H9 (cell line): ENCODE data around the gene KANSL1L. TPM values are rescaled to one million over a fixed set of nuclear protein-coding genes. Genes with fewer than 3 reads are reported as not detected.

ENCODE experiments used
- DNase-seq: peaks from one replicate; pipeline ENCODE4 v3.0.0-alpha.2; 2017
- H2AFZ ChIP-seq: one replicate; pipeline ENCODE4 v1.6.1; 2013; ENCODE audit warnings: mild to moderate bottlenecking, low read length, control low read depth, moderate library complexity
- H2AK5ac ChIP-seq: 2 replicates; pipeline ENCODE4 v1.6.1; 2013; ENCODE audit warnings: low read length, control low read depth, mixed read lengths; ENCODE audit not compliant: insufficient read length
- H2BK120ac ChIP-seq: one replicate; pipeline ENCODE4 v1.6.1; 2013; ENCODE audit warnings: low read depth, mild to moderate bottlenecking, low read length, control low read depth, inconsistent platforms; ENCODE audit not compliant: poor library complexity, severe bottlenecking
- H2BK12ac ChIP-seq: 2 replicates; pipeline ENCODE4 v1.6.1; 2013; ENCODE audit warnings: low read length, control low read depth, mixed read lengths, low read depth; ENCODE audit not compliant: insufficient read length
- H2BK15ac ChIP-seq: 2 replicates; pipeline ENCODE4 v1.6.1; 2013; ENCODE audit warnings: low read depth, low read length, control low read depth
- H2BK20ac ChIP-seq: one replicate; pipeline ENCODE4 v1.6.1; 2013; ENCODE audit warnings: low read depth, mild to moderate bottlenecking, low read length, control low read depth, inconsistent platforms; ENCODE audit not compliant: poor library complexity, severe bottlenecking
- H2BK5ac ChIP-seq: 2 replicates; pipeline ENCODE4 v1.6.1; 2013; ENCODE audit warnings: low read length, control low read depth, mixed read lengths; ENCODE audit not compliant: insufficient read length
- H3K14ac ChIP-seq: 2 replicates; pipeline ENCODE4 v1.6.1; 2013; ENCODE audit warnings: low read length, control low read depth; ENCODE audit not compliant: insufficient read depth
- H3K18ac ChIP-seq: 2 replicates; pipeline ENCODE4 v1.6.1; 2013; ENCODE audit warnings: low read depth, mild to moderate bottlenecking, mixed read lengths, low read length, control low read depth; ENCODE audit not compliant: insufficient read length
- H3K23ac ChIP-seq: 2 replicates; pipeline ENCODE4 v1.6.1; 2013; ENCODE audit warnings: low read length, control low read depth, mixed read lengths, low read depth; ENCODE audit not compliant: insufficient read length
- H3K23me2 ChIP-seq: 2 replicates; pipeline ENCODE4 v1.6.1; 2013; ENCODE audit warnings: low read depth, mild to moderate bottlenecking, mixed read lengths, low read length, control low read depth; ENCODE audit not compliant: insufficient read length, poor library complexity, severe bottlenecking
- H3K27ac ChIP-seq: 2 replicates; pipeline ENCODE4 v1.5.1; 2013; ENCODE audit warnings: low read length, control low read depth, mixed read lengths, low read depth; ENCODE audit not compliant: insufficient read length
- H3K27me3 ChIP-seq: 2 replicates; pipeline ENCODE4 v1.6.1; 2013; ENCODE audit warnings: low read length, control low read depth, inconsistent platforms; ENCODE audit not compliant: insufficient read depth
- H3K4ac ChIP-seq: 2 replicates; pipeline ENCODE4 v1.6.1; 2013; ENCODE audit warnings: low read depth, mild to moderate bottlenecking, control low read depth, inconsistent platforms, low read length, moderate library complexity
- H3K4me1 ChIP-seq: 2 replicates; pipeline ENCODE4 v1.6.1; 2013; ENCODE audit warnings: low read length, control low read depth, inconsistent platforms; ENCODE audit not compliant: insufficient read depth
- H3K4me2 ChIP-seq: 2 replicates; pipeline ENCODE4 v1.6.1; 2013; ENCODE audit warnings: low read length, control low read depth, mixed read lengths; ENCODE audit not compliant: insufficient read length, insufficient read depth
- H3K56ac ChIP-seq: 2 replicates; pipeline ENCODE4 v1.6.1; 2013; ENCODE audit warnings: low read depth, mild to moderate bottlenecking, mixed read lengths, low read length, control low read depth; ENCODE audit not compliant: insufficient read length
- H3K79me1 ChIP-seq: 2 replicates; pipeline ENCODE4 v1.6.1; 2013; ENCODE audit warnings: low read depth, mild to moderate bottlenecking, moderate library complexity, low read length, control low read depth, inconsistent platforms; ENCODE audit not compliant: insufficient read depth, poor library complexity, severe bottlenecking
- H3K79me2 ChIP-seq: 2 replicates; pipeline ENCODE4 v1.6.1; 2013; ENCODE audit warnings: low read length, control low read depth, inconsistent platforms; ENCODE audit not compliant: insufficient read depth
- H3K9ac ChIP-seq: 2 replicates; pipeline ENCODE4 v1.6.1; 2013; ENCODE audit warnings: low read length, control low read depth, mixed read lengths; ENCODE audit not compliant: insufficient read length; ENCODE audit errors: extremely low read depth
- H3K9me3 ChIP-seq: one replicate; pipeline ENCODE4 v1.6.1; 2013; ENCODE audit warnings: low read depth, low read length, inconsistent platforms; ENCODE audit not compliant: control insufficient read depth
- H3T11ph ChIP-seq: one replicate; pipeline ENCODE4 v1.6.1; 2013; ENCODE audit warnings: mild to moderate bottlenecking, low read length, control low read depth, inconsistent platforms
- H4K20me1 ChIP-seq: one replicate; pipeline ENCODE4 v1.6.1; 2013; ENCODE audit not compliant: control insufficient read depth, insufficient read length, insufficient read depth
- H4K5ac ChIP-seq: 2 replicates; pipeline ENCODE4 v1.6.1; 2013; ENCODE audit warnings: low read depth, mild to moderate bottlenecking, mixed read lengths, low read length, control low read depth; ENCODE audit not compliant: insufficient read length
- H4K8ac ChIP-seq: replicated peaks from 2 replicates; pipeline ENCODE4 v1.6.1; 2013; ENCODE audit warnings: low read length, control low read depth, mixed read lengths, low read depth; ENCODE audit not compliant: insufficient read length
- H4K91ac ChIP-seq: 2 replicates; pipeline ENCODE4 v1.6.1; 2013; ENCODE audit warnings: low read depth, mild to moderate bottlenecking, moderate library complexity, mixed read lengths, low read length, control low read depth; ENCODE audit not compliant: insufficient read length
- H3K27ac Mint-ChIP-seq, 3 experiments: 2 replicates in 2 of 3; 3 replicates in 1 of 3; pipeline ENCODE4 v1.8.0; 2020 to 2021; ENCODE audit warnings: mixed read lengths in 3 of 3, mild to moderate bottlenecking in 1 of 3, moderate library complexity in 1 of 3
- H3K27me3 Mint-ChIP-seq: 2 replicates; pipeline ENCODE4 v1.8.0; 2021; ENCODE audit warnings: low read depth, mild to moderate bottlenecking, moderate library complexity, mixed read lengths
- H3K36me3 Mint-ChIP-seq, 3 experiments: 2 replicates in 2 of 3; 3 replicates in 1 of 3; pipeline ENCODE4 v1.8.0; 2020 to 2021; ENCODE audit warnings: low read depth in 3 of 3, mixed read lengths in 3 of 3; ENCODE audit not compliant: insufficient read depth in 1 of 3
- H3K4me1 Mint-ChIP-seq, 2 experiments: 2 replicates each; pipeline ENCODE4 v1.8.0; 2020; ENCODE audit warnings: mixed read lengths in 2 of 2
- H3K4me3 Mint-ChIP-seq, 2 experiments: 2 replicates in 1 of 2; 3 replicates in 1 of 2; pipeline ENCODE4 v1.8.0; 2020 to 2021; ENCODE audit warnings: mild to moderate bottlenecking in 2 of 2, mixed read lengths in 2 of 2, moderate library complexity in 1 of 2
- H3K9me3 Mint-ChIP-seq, 2 experiments: 2 replicates in 1 of 2; 3 replicates in 1 of 2; pipeline ENCODE4 v1.8.0; 2020; ENCODE audit warnings: mild to moderate bottlenecking in 2 of 2, mixed read lengths in 2 of 2, moderate library complexity in 1 of 2
- WGBS: extraction: QIAGEN DNeasy Blood & Tissue Kit; methylation state at CpG from one replicate; pipeline ENCODE4 v1.1.7; 2013; ENCODE audit warnings: missing lambda C conversion rate, low lambda C conversion rate, mixed read lengths; ENCODE audit not compliant: insufficient read length; ENCODE audit errors: extremely low coverage; 5-methylcytosine and 5-hydroxymethylcytosine counted together
- total RNA-seq: library from RNA; stranded (reverse); gene quantifications from 2 replicates; pipeline ENCODE4 v1.2.1, GENCODE V29; 2021
- TF ChIP-seq, protein P1 (sequence below): fragments of 200-600 bp; sonication (generic); conservative IDR thresholded peaks from 3 replicates; pipeline ENCODE4 v1.8.0; 2021; ENCODE audit warnings: antibody characterized with exemption, mild to moderate bottlenecking

The KANSL1L gene
- total RNA-seq, 1 experiment from 2014 or later = 8.2 TPM

DNA sequence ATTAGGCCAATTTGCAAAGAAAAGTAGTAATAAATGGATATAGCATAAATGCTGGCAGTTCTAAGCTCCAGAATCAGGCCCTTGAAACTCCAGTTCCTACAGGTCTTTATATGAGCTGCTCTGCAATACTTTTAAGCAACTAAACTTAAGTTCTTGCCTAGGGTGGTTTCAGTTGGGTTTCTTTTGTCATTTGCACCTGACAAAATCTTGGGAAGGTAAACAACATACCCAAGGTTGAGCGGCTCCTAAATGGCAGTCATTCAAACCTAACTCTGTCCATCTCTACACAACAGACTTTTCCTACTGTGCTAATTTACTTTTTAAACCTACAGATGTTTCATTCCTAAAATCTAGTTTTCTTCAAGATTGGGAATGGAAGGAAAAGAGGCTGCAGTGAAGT is 9.3 kb upstream of the KANSL1L start:
- no peak overlapping the region for H2BK5ac ChIP-seq
- H3K56ac ChIP-seq = no peak overlapping the region
- H3K79me1 ChIP-seq = no peaks in the 10 kb centered on the region
- H3K79me2 ChIP-seq = no peaks in the 10 kb centered on the region
- no peak overlapping the region for H4K91ac ChIP-seq
- Mint-ChIP-seq H3K36me3 (peaks cover 24 to 41% (median 33%) of the 10 kb centered on the region in 3 experiments), H3K4me3 (no peak overlapping the region), H3K4me1 (peaks cover 36 to 45% of the 10 kb centered on the region in 2 experiments), H3K27me3 (peaks cover 1% of the 10 kb centered on the region; the same call in 1 of the 2 replicates), H3K27ac (0 out of 7 replicates have a peak overlapping the region, but pooled peaks of 1 of the 3 experiments have one; percentile 18), H3K9me3 (peaks cover 33 to 40% of the 10 kb centered on the region in 2 experiments)
- H3K4me1 ChIP-seq = peaks cover 4% of the 10 kb centered on the region; the same call in 1 of the 2 replicates
- no peaks in the 10 kb centered on the region for H3K27me3 ChIP-seq
- H3K23me2 ChIP-seq = no peaks in the 10 kb centered on the region
- H3K9me3 ChIP-seq = no peaks in the 10 kb centered on the region
- DNase-seq = no peak
- no CpG with 5 or more reads among the region's 1 CpG for WGBS
- H4K20me1 ChIP-seq = no peaks in the 10 kb centered on the region
- H2BK120ac ChIP-seq = no peak overlapping the region
- TF ChIP-seq, protein P1, sequence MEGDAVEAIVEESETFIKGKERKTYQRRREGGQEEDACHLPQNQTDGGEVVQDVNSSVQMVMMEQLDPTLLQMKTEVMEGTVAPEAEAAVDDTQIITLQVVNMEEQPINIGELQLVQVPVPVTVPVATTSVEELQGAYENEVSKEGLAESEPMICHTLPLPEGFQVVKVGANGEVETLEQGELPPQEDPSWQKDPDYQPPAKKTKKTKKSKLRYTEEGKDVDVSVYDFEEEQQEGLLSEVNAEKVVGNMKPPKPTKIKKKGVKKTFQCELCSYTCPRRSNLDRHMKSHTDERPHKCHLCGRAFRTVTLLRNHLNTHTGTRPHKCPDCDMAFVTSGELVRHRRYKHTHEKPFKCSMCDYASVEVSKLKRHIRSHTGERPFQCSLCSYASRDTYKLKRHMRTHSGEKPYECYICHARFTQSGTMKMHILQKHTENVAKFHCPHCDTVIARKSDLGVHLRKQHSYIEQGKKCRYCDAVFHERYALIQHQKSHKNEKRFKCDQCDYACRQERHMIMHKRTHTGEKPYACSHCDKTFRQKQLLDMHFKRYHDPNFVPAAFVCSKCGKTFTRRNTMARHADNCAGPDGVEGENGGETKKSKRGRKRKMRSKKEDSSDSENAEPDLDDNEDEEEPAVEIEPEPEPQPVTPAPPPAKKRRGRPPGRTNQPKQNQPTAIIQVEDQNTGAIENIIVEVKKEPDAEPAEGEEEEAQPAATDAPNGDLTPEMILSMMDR = no peak
- H2BK20ac ChIP-seq = no peak overlapping the region
- H3K9ac ChIP-seq = no peak overlapping the region
- H2AK5ac ChIP-seq = no peak overlapping the region
- no peak overlapping the region for H2BK15ac ChIP-seq
- no peak overlapping the region for H3K4me2 ChIP-seq
- H2BK12ac ChIP-seq = no peak overlapping the region
- H4K8ac ChIP-seq = no peak overlapping the region
- no peak overlapping the region for H3K27ac ChIP-seq
- H3T11ph ChIP-seq = no peak overlapping the region
- H4K5ac ChIP-seq = no peak overlapping the region
- H3K23ac ChIP-seq = no peak overlapping the region
- no peak overlapping the region for H3K14ac ChIP-seq
- H3K18ac ChIP-seq = no peak overlapping the region
- H3K4ac ChIP-seq = no peak overlapping the region
- H2AFZ ChIP-seq = no peak overlapping the region
